HT-29 (cell line): ENCODE measurements around the gene USP31. TPM values are rescaled to one million over a fixed set of nuclear protein-coding genes. Genes with fewer than 3 reads are reported as not detected.

Experiments used
- DNase-seq: peaks from one replicate; pipeline ENCODE4 v3.0.0-alpha.2; 2015; ENCODE audit warnings: low spot score
- total RNA-seq: library from RNA; depleted of rRNA; stranded (reverse); fragments of >200 nt; shearing (Covaris generic); gene quantifications from 2 replicates; pipeline ENCODE4 v1.2.3, GENCODE V29; 2014

USP31 gene
- total RNA-seq, 1 experiment from 2014 or later: 8.5 TPM

DNA sequence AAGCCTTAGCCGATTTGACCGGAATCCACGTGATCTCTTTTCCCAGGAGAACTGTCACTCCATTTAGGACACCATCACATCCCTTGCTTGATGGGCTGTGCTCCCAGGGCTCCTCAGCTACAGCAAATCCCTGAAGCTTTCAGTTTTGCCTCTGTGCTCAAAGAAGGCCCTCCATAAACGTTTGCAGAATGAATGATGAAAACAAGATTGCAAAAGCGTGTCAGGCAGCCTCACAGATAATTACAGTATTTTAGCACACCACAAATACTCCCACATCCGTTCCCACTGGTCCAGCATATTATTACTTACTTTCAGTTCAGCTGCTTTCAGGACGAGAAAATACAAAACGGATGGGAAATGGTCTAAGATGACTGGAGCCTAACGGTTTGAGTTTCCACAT lies 84.6 kb downstream of the USP31 start:
- DNase-seq: no peak

- no peak for DNase-seq
Observed at GRCh38 chr16:23062524-23062923, 86.7 kb downstream of the USP31 start.

DNA sequence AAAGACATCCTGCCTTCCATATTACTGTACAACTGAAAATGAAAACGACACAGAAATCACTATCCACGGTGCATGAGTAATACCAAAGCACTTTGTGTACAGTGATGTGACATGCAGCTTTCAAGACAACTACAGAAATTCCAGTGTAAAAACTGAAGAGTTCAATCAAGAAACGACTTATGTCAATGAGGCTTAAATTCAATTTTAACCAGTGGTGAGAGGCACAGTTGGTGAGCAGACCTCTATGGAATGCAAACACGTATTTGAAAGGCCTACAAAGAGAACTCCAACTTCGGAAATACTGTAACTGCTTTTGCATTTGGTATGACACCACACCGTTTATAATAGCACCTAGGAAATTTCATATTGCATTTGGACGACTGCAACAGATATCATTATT lies 87.6 kb downstream of the USP31 start:
- DNase-seq: no peak

GRCh38 chr16:23060458-23061320 lies 88.6 kb downstream of the USP31 start:
- DNase-seq: peak; percentile 78

DNA sequence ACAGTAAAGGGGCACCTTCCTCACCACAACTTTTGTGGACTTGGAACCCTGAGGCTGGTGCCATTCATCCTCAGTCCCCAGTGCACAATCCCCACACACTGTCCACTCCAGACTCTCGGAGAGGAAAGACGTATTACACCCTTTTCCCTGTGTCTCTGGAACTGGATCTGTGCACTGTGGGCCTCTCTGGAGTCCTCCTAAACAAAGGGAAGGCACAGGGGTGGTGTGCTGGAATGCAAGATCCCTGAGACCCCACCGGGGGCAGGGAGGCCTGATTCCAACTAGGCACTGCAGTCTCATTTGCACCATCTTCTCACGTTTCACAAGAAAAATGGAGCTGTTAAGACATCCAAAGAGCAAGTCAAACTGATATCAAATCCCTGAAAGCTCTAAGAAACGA lies 89.8 kb downstream of the USP31 start:
- DNase-seq: no peak

GRCh38 chr16:23058576-23058975 lies 90.7 kb downstream of the USP31 start:
- DNase-seq: no peak

DNA sequence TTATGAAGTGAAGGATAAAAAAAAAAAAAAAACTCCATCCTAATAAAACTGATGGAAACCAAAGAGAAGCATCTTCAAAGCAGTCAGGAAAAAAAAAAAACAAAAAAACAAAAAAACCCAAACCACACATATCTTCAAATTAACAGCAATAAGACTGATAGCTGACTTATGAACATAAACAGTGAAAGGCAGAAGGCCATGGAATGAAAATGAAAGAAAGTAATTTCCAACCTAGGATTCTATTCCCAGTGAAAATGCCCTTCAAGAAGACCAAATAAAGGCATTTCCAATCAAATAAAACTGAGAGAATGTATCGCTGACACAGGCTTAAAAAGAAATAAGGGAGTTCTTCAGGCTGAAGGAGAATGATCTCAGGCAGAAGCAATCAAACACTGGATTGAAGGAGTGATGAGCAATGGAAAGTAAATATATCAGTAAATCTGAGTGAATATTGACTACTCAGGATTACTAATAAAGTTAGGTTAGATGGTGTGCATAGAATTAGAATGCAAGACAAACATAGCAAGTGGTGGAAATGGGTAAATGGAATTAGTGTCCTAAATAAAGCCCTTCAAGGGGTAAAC lies 92.1 kb downstream of the USP31 start:
- DNase-seq: no peak

DNA sequence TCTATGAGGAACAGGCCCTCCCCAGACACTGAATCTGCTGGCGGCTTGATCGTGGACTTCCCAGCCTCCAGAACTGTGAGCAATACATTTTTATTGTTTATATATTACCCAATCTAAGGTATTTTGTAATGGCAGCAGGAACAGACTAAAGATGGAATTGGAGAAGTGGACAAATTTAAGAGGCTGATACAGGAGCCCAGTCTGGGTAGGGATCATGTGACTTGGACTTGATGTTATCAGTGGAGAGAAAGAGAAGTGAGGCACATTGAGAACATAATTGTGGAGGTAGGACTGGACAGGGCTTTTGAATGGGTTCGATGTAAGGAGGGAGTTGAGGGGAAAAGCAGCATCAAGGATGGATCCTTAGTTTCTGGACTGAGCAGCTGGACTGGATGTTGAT lies 93.8 kb downstream of the USP31 start:
- no peak for DNase-seq

DNA sequence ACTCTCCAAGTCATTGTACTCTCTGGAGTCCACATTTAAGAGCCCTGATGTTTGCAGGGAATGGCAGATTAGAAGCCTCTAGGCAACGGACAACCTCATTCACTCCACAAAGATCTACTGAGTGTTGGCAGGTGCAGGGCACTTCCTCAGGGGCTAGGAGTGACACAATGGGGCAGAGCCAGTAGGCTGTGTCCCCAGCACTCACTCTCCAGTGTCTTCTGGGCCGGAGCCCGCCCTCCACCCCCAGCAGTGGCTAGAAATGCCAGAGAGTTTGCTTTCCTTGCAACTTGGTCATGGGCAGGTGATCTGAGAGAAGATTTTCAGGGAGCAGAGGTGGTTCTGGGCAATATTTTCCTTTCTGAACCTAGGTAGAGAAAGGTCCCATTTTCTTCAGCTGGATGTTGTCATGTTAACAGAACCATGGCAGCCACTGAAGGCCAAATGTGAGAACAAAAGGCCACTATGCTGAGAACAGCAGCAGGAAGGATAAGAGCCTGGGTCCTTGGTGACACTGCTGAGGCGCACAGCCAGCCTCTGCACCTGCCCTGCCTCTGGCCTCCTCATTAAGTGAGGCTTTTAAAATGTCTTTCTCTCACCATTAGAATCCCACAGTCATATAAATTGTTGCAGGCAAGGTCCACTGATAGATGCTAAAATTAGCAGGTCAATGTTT lies 96.2 kb downstream of the USP31 start:
- DNase-seq: no peak

DNA sequence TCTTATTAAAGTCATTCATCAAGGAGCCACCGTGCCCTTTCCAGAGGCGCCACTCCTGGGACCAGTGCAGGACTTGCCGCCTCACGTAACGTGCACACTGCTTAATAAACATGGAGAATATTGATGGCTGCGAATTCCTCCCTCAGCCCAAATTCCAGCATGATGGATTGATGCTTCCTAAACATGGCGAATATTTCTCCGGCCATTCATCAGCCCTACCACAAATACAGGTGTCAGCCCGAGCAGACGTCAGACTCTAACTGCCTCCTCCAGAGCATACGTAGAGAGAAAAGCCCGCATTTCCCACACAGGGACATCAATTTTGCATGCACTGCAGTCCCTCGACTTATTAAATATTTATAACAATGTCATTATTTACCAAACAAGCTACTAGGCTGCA lies 97.0 kb downstream of the USP31 start:
- DNase-seq: no peak

- no peak for DNase-seq
Observed at GRCh38 chr16:23051587-23051986, 97.7 kb downstream of the USP31 start.

DNA sequence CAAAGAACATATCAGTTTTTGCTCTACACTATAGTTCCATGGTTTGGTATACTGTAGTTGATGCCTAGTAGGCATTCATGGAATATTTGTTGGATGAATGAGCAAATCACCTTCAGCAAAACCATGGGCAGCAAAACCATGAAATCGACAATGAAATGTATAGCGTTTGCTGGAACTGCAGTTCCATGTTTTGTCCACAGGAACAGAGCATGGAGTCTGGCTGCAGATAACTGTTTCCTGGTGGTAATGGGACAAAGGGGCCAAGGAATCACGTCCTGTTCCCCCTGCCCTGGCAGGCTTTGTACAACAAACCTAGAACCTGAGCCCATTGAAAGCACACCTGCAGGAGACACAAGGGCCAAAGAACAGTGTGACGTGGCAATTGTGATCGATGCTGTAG lies 101.1 kb downstream of the USP31 start:
- DNase-seq: no peak

GRCh38 chr16:23045025-23045424 lies 104.2 kb downstream of the USP31 start:
- no peak for DNase-seq

- no peak for DNase-seq
Observed at GRCh38 chr16:23040246-23040645, 109.0 kb downstream of the USP31 start.

- no peak for DNase-seq
Observed at GRCh38 chr16:23039118-23039517, 110.1 kb downstream of the USP31 start.

DNA sequence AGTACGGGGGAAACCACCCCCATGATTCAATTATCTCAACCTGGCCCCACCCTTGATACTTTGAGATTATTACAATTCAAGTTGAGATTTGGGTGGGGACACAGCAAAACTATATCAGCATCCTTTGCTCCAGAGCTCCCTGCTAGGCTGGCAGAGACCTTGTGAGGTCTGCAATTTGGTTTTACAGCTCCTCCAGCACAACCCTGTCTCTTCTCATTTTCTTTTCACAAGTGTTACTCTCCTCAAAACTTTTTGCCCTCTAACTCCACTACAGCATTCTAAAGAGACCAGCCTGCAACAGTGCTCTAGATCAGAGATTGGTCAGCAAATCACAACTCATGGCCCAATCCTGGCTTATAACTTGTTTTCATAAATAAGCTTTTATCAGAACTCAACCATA lies 114.0 kb downstream of the USP31 start:
- DNase-seq: no peak

DNA sequence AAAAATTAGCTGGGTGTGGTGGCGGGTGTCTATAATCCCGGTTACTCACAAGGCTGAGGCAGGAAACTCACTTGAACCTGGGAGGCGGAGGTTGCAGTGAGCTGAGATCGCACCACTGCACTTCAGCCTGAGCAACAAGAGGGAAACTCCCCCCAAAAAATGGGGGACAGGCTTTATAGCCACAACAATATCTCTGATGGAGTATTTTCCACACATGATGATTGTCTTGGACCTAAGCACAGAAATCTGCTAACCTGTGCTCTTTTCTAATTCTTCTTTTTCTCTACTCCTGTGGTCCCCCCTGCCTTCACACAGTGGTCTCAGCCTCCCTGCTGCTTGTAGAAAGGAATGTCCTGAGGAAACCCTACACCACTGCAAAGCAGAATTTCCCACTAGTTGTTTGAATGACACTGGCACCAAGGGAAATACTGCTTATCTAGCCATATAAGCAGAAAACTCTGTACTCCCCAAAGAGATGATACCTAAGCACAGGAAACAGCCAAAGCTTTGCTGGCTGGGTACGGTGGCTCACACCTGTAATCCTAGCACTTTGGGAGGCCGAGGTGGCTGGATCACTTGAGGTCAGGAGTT lies 117.6 kb downstream of the USP31 start:
- no peak for DNase-seq

DNA sequence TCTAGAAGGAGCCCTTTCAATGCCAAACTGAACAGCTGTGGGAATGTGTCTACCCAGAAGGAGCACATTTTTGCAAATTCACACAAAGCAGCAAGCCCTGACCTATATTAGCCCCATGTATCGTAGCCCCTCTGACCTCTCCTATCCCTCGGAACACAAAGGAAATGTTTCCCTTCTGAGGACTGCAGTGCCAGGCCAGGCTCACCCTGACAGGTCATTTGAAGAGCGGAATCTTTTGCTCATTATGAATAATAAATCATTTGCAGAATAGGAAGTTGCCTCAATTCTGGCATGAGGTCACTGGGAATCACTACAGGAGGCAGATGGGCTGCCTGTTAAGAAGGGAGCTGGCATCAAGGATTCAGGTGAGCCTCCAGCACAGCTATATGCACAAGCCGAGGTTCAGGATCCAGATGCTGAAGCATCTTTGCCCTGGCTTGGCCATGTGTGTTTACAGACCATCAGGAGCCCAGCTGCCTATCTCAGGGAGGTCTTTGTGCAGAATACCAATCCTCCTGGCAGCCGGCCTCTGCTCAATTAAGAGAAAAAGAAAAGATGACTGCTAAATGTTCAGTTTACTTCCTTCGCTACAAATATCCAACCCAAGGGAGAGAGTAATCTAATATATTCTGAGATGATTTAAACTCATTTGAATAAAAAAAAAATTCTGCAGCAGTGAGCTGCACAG lies 119.4 kb downstream of the USP31 start:
- no peak for DNase-seq

DNA sequence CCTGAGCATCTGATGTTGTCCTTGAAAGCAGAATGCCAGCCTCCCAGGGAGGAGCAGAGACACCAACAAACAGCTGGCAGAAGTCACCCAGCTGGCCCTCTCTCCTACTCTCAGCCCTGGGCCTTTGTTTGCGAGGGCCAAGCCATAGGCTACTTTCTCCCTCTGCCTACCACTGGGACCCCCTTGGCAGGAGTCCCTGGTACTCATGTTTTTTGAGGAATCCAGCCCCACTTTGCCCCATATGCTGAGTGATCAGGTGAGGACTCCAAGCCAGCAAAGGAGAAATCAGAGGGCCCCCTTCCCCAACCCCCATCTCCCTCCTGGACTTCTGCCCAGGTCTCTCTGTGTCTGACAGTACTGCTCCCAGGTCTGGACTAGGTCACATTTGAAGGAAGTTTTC lies 121.9 kb downstream of the USP31 start:
- no peak for DNase-seq

DNA sequence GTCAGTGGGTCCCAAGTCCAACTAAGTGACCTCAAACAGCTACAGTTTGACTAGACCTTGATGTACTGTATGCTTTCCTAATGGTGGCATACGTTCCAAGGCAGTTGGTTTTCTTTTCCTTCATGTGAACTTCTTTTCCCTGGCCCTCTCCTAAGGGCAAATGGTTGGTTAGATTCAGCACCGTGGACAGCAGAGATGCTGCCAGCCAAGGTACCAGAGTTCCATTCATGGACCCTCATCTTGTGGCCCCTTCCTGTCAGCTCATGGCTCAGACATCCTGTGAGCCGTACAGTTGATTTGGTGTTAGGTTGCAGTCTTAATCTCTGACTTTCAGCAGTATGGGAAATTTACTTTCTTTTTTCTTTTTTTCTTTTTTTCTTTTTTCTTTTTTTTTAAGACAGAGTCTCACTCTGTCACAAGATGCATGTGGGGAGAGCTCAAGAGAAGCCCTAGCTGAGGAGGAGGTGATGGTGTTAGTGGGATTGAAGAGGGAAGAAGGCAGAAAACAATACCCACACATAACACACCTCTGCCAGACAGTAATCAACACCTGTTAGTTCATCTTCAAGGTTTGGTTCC lies 122.4 kb downstream of the USP31 start:
- DNase-seq: peak; percentile 32

DNA sequence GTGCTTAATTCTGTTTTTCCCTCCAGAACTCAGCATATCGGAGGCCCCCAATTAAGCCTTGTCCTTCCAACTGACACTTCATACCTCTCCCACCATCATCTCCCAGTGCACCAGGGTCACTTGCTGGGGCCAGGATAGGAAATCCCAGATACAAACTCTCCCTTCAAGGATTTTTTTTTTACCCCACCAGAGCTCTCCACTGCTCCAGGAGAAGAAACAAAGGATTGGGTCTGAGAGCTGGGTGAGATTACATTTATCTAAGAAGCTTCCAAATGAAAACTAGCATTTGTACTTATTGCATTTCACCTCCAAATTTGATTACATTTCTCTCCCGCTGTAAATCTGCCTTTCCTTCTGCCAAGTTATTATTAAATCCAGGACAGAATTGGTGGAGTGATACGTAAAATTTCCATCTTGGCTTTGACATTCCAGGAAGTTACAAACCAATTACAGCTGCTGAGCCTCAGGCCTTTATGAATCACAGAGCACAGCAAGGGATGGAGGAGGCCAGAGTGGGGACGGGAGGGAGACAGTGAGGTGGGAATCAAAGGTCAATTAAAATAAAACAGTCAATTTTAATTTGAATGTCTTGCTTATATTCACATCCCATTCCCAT lies 123.5 kb downstream of the USP31 start:
- DNase-seq: no peak
